ENCODE measurements around the gene HIPK2. TPM values are rescaled to one million over a fixed set of nuclear protein-coding genes. Genes with fewer than 3 reads are reported as not detected.

The HIPK2 gene
- total and polyA plus RNA-seq, 2 experiments from 2014 or later = 7.3 to 16.9 TPM

GRCh38 chr7:139523199-139523941, 254.4 kb downstream of the HIPK2 start, which contains the start of gene CLEC2L:
TSS of gene CLEC2L (plus strand) at chr7:139523685. CDS start at chr7:139523928, 243 bp downstream.
- Histone ChIP-seq H3K4me1 (ENCODE audit: insufficient read depth) (peaks cover 7% of the 10 kb centered on the region; the same call in 1 of the 2 replicates), H3F3A (replicated peaks; ENCODE audit: low read depth) (no peaks in the 10 kb centered on the region), H3K79me2 (replicated peaks; ENCODE audit: insufficient read depth) (no peaks in the 10 kb centered on the region), H2AFZ (peak within 1 kb of the TSS; percentile 98), H4K20me1 (replicated peaks; ENCODE audit: insufficient read depth) (no peaks in the 10 kb centered on the region), H3K27me3 (ENCODE audit: insufficient read depth) (peaks cover 42% of the 10 kb centered on the region), H3K4me2 (peak within 1 kb of the TSS; percentile 90), H3K4me3 (peak within 1 kb of the TSS; percentile 72), H3K36me3 (ENCODE audit: insufficient read depth) (no peaks in the 10 kb centered on the region), H3K27ac (ENCODE audit: low read depth) (no peak within 1 kb of the TSS), H3K9me2 (ENCODE audit: insufficient read depth) (no peaks in the 10 kb centered on the region)
- Mint-ChIP-seq H3K4me1 (peaks cover 4% of the 10 kb centered on the region; the same call in 2 of the 3 replicates), H3K9me3 (peaks cover 3% of the 10 kb centered on the region; the same call in 1 of the 3 replicates), H3K36me3 (ENCODE audit: low read depth) (peaks cover 3% of the 10 kb centered on the region; the same call in 2 of the 3 replicates), H3K4me3 (peak within 1 kb of the TSS; percentile 80), H3K27me3 (ENCODE audit: insufficient read depth, low read depth, poor library complexity) (peaks cover 44% of the 10 kb centered on the region), H3K27ac (no peak within 1 kb of the TSS)
- DNase-seq (ENCODE audit: low spot score) (peak; percentile 56), ATAC-seq (peak; percentile 61)
- TF ChIP-seq CTCF (conservative IDR thresholded peaks at IDR 0.05; ENCODE audit: low read depth in 2 of 2) (no peak), EZH2phosphoT487 (IDR thresholded peaks at IDR 0.05; ENCODE audit: unreplicated experiment) (peak; percentile 30), EZH2 (IDR thresholded peaks at IDR 0.05; ENCODE audit: low read depth, unreplicated experiment) (peak; percentile 66)

- peak overlapping the region; percentile 80 for H3K4me3 Mint-ChIP-seq
- peaks cover 4% of the 10 kb centered on the region; the same call in 2 of the 3 replicates for H3K4me1 Mint-ChIP-seq
- peaks cover 44% of the 10 kb centered on the region for H3K27me3 Mint-ChIP-seq (ENCODE audit: insufficient read depth, low read depth, poor library complexity)
- no peaks in the 10 kb centered on the region for H3K79me2 ChIP-seq (replicated peaks; ENCODE audit: insufficient read depth)
- no peak overlapping the region for H3K27ac Mint-ChIP-seq
- no peaks in the 10 kb centered on the region for H3F3A ChIP-seq (replicated peaks; ENCODE audit: low read depth)
- H3K4me2 ChIP-seq = peak overlapping the region; percentile 90
- peaks cover 7% of the 10 kb centered on the region; the same call in 1 of the 2 replicates for H3K4me1 ChIP-seq (ENCODE audit: insufficient read depth)
- DNase-seq (ENCODE audit: low spot score) (peak; percentile 27), ATAC-seq (peak; percentile 40)
- H3K4me3 ChIP-seq = peak overlapping the region; percentile 72
- no peaks in the 10 kb centered on the region for H3K36me3 ChIP-seq (ENCODE audit: insufficient read depth)
- no peak overlapping the region for H3K27ac ChIP-seq (ENCODE audit: low read depth)
- peak overlapping the region; percentile 98; the same call in 1 of the 2 replicates for H2AFZ ChIP-seq
- H3K27me3 ChIP-seq (ENCODE audit: insufficient read depth) = peaks cover 42% of the 10 kb centered on the region
- H3K9me2 ChIP-seq (ENCODE audit: insufficient read depth) = no peaks in the 10 kb centered on the region
- no peaks in the 10 kb centered on the region for H4K20me1 ChIP-seq (replicated peaks; ENCODE audit: insufficient read depth)
- peaks cover 3% of the 10 kb centered on the region; the same call in 1 of the 3 replicates for H3K9me3 Mint-ChIP-seq
- H3K36me3 Mint-ChIP-seq (ENCODE audit: low read depth) = peaks cover 3% of the 10 kb centered on the region; the same call in 2 of the 3 replicates
- TF ChIP-seq, protein P1, sequence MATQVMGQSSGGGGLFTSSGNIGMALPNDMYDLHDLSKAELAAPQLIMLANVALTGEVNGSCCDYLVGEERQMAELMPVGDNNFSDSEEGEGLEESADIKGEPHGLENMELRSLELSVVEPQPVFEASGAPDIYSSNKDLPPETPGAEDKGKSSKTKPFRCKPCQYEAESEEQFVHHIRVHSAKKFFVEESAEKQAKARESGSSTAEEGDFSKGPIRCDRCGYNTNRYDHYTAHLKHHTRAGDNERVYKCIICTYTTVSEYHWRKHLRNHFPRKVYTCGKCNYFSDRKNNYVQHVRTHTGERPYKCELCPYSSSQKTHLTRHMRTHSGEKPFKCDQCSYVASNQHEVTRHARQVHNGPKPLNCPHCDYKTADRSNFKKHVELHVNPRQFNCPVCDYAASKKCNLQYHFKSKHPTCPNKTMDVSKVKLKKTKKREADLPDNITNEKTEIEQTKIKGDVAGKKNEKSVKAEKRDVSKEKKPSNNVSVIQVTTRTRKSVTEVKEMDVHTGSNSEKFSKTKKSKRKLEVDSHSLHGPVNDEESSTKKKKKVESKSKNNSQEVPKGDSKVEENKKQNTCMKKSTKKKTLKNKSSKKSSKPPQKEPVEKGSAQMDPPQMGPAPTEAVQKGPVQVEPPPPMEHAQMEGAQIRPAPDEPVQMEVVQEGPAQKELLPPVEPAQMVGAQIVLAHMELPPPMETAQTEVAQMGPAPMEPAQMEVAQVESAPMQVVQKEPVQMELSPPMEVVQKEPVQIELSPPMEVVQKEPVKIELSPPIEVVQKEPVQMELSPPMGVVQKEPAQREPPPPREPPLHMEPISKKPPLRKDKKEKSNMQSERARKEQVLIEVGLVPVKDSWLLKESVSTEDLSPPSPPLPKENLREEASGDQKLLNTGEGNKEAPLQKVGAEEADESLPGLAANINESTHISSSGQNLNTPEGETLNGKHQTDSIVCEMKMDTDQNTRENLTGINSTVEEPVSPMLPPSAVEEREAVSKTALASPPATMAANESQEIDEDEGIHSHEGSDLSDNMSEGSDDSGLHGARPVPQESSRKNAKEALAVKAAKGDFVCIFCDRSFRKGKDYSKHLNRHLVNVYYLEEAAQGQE (IDR thresholded peaks at IDR 0.05; ENCODE audit: unreplicated experiment) = no peak
- TF ChIP-seq CTCF (conservative IDR thresholded peaks at IDR 0.05; ENCODE audit: low read depth in 2 of 2) = no peak
- TF ChIP-seq NANOG (IDR thresholded peaks at IDR 0.05; ENCODE audit: borderline replicate concordance) = no peak
- no peak for TF ChIP-seq JUNB (IDR thresholded peaks at IDR 0.05; ENCODE audit: unreplicated experiment)
- TF ChIP-seq POLR2AphosphoS5 (IDR thresholded peaks at IDR 0.05; ENCODE audit: low read depth) = no peak
- no peak for TF ChIP-seq ETS1 (IDR thresholded peaks at IDR 0.05)
- no peak for TF ChIP-seq EZH2phosphoT487 (IDR thresholded peaks at IDR 0.05; ENCODE audit: unreplicated experiment)
- TF ChIP-seq STAT1 (IDR thresholded peaks at IDR 0.05; ENCODE audit: unreplicated experiment) = no peak
- TF ChIP-seq ZNF114 (CRISPR knock-in tag; IDR thresholded peaks at IDR 0.05) = no peak
- no peak for TF ChIP-seq EZH2 (IDR thresholded peaks at IDR 0.05; ENCODE audit: low read depth, unreplicated experiment)
Measured at GRCh38 chr7:139522830-139523198, 255.0 kb downstream of the HIPK2 start.

Data from GM23338 (cell line).